ENCODE data around the gene LSAMP. TPM values are rescaled to one million over a fixed set of nuclear protein-coding genes. Genes with fewer than 3 reads are reported as not detected.

LSAMP gene
- total and polyA plus RNA-seq, 2 donors (not counting 3 experiments of a cell fraction or from before 2014, with no cell fraction given), result not detected

DNA sequence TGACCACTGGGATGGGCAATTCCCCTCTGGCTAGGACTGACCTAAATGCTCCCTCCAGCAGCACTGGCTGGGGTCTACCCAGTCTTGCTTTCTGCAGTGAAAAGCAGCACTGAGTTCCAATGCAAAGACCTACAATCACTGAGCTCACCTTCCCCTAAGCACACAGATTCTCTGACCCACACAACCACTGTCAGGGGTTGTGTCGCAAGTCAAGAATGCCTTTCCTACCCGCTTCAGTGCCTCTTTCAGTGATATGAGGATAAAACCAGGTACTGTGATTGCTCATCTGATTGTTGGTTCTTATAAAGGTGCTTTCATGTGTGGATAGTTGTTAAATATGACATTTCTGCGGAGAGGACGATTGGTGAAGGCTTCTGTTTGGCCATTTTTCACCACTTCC is 476.4 kb downstream of the LSAMP start:
- TF ChIP-seq GATA2 (IDR thresholded peaks at IDR 0.05; ENCODE audit: insufficient read depth, insufficient read length, low read depth, low read length), result no peak
- no peak for TF ChIP-seq EZH2 (IDR thresholded peaks at IDR 0.05; ENCODE audit: borderline replicate concordance, low read depth, low read length, severe bottlenecking)
- TF ChIP-seq POLR2A (IDR thresholded peaks at IDR 0.05; ENCODE audit: low read depth, low read length), result no peak
- TF ChIP-seq POLR2AphosphoS5 (IDR thresholded peaks at IDR 0.05; ENCODE audit: insufficient read depth, low read depth, low read length), result no peak
- no peak for TF ChIP-seq FOS (IDR thresholded peaks at IDR 0.05; ENCODE audit: borderline replicate concordance, insufficient read depth, low read length)
- no peak for TF ChIP-seq JUN (IDR thresholded peaks at IDR 0.05; ENCODE audit: borderline replicate concordance, insufficient read depth, insufficient read length, low read depth)
- TF ChIP-seq MAX (IDR thresholded peaks at IDR 0.05; ENCODE audit: insufficient read depth, insufficient read length), result no peak
- TF ChIP-seq CTCF (IDR thresholded peaks at IDR 0.05; ENCODE audit: extremely low read depth in 1 of 2, insufficient read depth in 1 of 2, low read depth in 1 of 2, low read length in 2 of 2), result no peak
- no peak for TF ChIP-seq MYC (IDR thresholded peaks at IDR 0.05; ENCODE audit: low read depth, low read length)
- intact Hi-C loops (cut with micrococcal nuclease), result no loop called here
- Histone ChIP-seq H3K27me3 (ENCODE audit: control insufficient read depth in 2 of 2, insufficient read depth in 2 of 2, low read length in 2 of 2) (no peaks in the 10 kb centered on the region), H3K4me2 (ENCODE audit: insufficient read depth, low read length) (no peak overlapping the region), H3K4me3 (replicated peaks in 1 of 3; ENCODE audit: insufficient read depth in 1 of 3, low read depth in 1 of 3, low read length in 3 of 3) (no peak overlapping the region), H3K9me1 (replicated peaks; ENCODE audit: control insufficient read depth, extremely low read depth, insufficient read depth, low read length) (no peaks in the 10 kb centered on the region), H3K79me2 (ENCODE audit: control insufficient read depth, insufficient read depth, low read length) (no peaks in the 10 kb centered on the region), H3K9ac (replicated peaks; ENCODE audit: extremely low read depth, insufficient read depth, low read length) (no peak overlapping the region), H3K36me3 (ENCODE audit: control insufficient read depth in 2 of 2, extremely low read depth in 1 of 2, insufficient read depth in 2 of 2, low read length in 2 of 2) (no peaks in the 10 kb centered on the region), H2AFZ (ENCODE audit: low read depth, low read length) (no peak overlapping the region), H3K9me3 (replicated peaks; ENCODE audit: control insufficient read depth, insufficient read depth, low read length) (no peaks in the 10 kb centered on the region), H3K4me1 (ENCODE audit: control insufficient read depth, extremely low read depth, insufficient read depth, low read length) (no peaks in the 10 kb centered on the region), H3K27ac (ENCODE audit: insufficient read depth, low read depth, low read length) (no peak overlapping the region), H4K20me1 (replicated peaks; ENCODE audit: control insufficient read depth, extremely low read depth, insufficient read depth, low read length) (no peaks in the 10 kb centered on the region)
- BruUV-seq (replicated peaks), result no TSS peak
- ChIA-PET POLR2A (no interaction called here), CTCF (no interaction called here)
- dilution Hi-C loops (cut with MboI; ENCODE audit: extremely low pct_ligation_motif_present, low sequenced_read_pairs), result no loop called here
- DNase-seq (ENCODE audit: low read depth, low spot score), result no peak
- no peak for FAIRE-seq
